ENCODE data around the gene CACNG7.

DNA sequence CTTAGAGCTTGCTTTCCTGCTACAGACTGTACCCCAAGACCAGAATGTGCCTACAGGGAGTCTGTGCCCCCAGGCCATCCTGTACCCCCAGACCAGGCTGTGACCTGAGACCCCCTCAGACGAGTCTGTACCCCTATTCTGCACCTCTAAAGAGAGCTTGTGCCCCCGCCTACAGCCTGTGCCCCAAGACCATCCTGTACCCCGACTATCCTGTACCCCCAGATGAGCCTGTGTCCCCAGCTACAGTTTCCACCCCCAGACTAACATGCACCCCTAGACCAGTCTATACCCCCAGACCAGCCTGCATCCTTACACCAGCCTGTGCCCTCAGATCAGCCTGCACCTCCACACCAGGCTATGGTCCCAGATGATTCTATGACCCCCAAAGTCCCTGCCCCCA lies 84.4 kb downstream of the CACNG7 start:
- TF ChIP-seq, protein P1, sequence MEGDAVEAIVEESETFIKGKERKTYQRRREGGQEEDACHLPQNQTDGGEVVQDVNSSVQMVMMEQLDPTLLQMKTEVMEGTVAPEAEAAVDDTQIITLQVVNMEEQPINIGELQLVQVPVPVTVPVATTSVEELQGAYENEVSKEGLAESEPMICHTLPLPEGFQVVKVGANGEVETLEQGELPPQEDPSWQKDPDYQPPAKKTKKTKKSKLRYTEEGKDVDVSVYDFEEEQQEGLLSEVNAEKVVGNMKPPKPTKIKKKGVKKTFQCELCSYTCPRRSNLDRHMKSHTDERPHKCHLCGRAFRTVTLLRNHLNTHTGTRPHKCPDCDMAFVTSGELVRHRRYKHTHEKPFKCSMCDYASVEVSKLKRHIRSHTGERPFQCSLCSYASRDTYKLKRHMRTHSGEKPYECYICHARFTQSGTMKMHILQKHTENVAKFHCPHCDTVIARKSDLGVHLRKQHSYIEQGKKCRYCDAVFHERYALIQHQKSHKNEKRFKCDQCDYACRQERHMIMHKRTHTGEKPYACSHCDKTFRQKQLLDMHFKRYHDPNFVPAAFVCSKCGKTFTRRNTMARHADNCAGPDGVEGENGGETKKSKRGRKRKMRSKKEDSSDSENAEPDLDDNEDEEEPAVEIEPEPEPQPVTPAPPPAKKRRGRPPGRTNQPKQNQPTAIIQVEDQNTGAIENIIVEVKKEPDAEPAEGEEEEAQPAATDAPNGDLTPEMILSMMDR (IDR thresholded peaks at IDR 0.05 in 2 of 3, conservative IDR thresholded peaks at IDR 0.05 in 1 of 3; ENCODE audit: borderline replicate concordance in 1 of 3, insufficient read depth in 1 of 3, low read depth in 2 of 3, low read length in 2 of 3): no peak
- TF ChIP-seq CEBPB (IDR thresholded peaks at IDR 0.05; ENCODE audit: low read depth): no peak
- TF ChIP-seq TCF7L2 (IDR thresholded peaks at IDR 0.05; ENCODE audit: borderline replicate concordance, extremely low read depth, insufficient read depth, insufficient read length): no peak
- TF ChIP-seq, protein P2, sequence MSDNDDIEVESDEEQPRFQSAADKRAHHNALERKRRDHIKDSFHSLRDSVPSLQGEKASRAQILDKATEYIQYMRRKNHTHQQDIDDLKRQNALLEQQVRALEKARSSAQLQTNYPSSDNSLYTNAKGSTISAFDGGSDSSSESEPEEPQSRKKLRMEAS (IDR thresholded peaks at IDR 0.05): no peak
- TF ChIP-seq RAD21 (IDR thresholded peaks at IDR 0.05; ENCODE audit: low read depth): no peak
- TF ChIP-seq POLR2AphosphoS5 (IDR thresholded peaks at IDR 0.05; ENCODE audit: low read depth, low read length): no peak
- TF ChIP-seq, protein P3, sequence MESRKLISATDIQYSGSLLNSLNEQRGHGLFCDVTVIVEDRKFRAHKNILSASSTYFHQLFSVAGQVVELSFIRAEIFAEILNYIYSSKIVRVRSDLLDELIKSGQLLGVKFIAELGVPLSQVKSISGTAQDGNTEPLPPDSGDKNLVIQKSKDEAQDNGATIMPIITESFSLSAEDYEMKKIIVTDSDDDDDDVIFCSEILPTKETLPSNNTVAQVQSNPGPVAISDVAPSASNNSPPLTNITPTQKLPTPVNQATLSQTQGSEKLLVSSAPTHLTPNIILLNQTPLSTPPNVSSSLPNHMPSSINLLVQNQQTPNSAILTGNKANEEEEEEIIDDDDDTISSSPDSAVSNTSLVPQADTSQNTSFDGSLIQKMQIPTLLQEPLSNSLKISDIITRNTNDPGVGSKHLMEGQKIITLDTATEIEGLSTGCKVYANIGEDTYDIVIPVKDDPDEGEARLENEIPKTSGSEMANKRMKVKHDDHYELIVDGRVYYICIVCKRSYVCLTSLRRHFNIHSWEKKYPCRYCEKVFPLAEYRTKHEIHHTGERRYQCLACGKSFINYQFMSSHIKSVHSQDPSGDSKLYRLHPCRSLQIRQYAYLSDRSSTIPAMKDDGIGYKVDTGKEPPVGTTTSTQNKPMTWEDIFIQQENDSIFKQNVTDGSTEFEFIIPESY (IDR thresholded peaks at IDR 0.05; ENCODE audit: extremely low read depth, insufficient replicate concordance, low read length): no peak
- TF ChIP-seq POLR2A (IDR thresholded peaks at IDR 0.05; ENCODE audit: borderline replicate concordance, extremely low read depth, insufficient read depth, insufficient read length): no peak
- TF ChIP-seq JUND (IDR thresholded peaks at IDR 0.05): no peak
- TF ChIP-seq, protein P4, sequence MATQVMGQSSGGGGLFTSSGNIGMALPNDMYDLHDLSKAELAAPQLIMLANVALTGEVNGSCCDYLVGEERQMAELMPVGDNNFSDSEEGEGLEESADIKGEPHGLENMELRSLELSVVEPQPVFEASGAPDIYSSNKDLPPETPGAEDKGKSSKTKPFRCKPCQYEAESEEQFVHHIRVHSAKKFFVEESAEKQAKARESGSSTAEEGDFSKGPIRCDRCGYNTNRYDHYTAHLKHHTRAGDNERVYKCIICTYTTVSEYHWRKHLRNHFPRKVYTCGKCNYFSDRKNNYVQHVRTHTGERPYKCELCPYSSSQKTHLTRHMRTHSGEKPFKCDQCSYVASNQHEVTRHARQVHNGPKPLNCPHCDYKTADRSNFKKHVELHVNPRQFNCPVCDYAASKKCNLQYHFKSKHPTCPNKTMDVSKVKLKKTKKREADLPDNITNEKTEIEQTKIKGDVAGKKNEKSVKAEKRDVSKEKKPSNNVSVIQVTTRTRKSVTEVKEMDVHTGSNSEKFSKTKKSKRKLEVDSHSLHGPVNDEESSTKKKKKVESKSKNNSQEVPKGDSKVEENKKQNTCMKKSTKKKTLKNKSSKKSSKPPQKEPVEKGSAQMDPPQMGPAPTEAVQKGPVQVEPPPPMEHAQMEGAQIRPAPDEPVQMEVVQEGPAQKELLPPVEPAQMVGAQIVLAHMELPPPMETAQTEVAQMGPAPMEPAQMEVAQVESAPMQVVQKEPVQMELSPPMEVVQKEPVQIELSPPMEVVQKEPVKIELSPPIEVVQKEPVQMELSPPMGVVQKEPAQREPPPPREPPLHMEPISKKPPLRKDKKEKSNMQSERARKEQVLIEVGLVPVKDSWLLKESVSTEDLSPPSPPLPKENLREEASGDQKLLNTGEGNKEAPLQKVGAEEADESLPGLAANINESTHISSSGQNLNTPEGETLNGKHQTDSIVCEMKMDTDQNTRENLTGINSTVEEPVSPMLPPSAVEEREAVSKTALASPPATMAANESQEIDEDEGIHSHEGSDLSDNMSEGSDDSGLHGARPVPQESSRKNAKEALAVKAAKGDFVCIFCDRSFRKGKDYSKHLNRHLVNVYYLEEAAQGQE (IDR thresholded peaks at IDR 0.05; ENCODE audit: low read depth): no peak
- TF ChIP-seq CBX3 (IDR thresholded peaks at IDR 0.05; ENCODE audit: low read depth): no peak
- TF ChIP-seq ZNF274 (IDR thresholded peaks at IDR 0.05; ENCODE audit: low read depth, low read length): no peak

Measured in HCT116 (cell line).